Measurements from ENCODE around the gene IFI35.

DNA sequence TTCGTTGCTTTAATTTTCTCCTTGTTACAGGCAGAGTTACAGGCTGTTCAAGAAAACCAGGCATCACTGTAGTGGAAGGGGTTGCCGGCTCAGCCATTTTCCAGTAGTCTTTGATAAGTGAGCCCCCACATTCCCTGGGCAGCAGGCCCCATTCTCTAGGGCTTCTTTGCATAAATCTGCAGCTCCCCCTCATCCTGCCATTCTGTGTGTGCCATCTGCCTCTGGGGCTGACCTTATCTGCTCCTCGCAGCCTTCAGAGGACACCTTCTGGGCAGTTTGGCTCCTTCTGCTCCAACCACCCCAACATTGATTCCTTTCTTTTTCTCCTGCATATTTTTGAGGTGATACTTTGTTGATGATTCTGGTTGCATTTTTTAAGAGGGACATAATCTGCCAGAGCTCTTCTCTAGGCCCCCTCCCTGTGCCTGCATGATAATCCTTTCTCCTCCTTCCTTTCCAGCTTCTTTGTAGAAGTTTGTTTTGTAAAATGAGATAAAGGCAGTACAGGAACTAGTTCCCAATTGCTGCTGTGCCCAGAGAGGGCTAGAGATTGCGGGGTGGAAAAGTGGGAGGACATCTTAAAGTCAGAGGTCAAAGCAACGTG lies 35.5 kb downstream of the IFI35 start:
- TF ChIP-seq SNAI2 (CRISPR knock-in tag; IDR thresholded peaks at IDR 0.05) = no peak
- TF ChIP-seq, protein P1, sequence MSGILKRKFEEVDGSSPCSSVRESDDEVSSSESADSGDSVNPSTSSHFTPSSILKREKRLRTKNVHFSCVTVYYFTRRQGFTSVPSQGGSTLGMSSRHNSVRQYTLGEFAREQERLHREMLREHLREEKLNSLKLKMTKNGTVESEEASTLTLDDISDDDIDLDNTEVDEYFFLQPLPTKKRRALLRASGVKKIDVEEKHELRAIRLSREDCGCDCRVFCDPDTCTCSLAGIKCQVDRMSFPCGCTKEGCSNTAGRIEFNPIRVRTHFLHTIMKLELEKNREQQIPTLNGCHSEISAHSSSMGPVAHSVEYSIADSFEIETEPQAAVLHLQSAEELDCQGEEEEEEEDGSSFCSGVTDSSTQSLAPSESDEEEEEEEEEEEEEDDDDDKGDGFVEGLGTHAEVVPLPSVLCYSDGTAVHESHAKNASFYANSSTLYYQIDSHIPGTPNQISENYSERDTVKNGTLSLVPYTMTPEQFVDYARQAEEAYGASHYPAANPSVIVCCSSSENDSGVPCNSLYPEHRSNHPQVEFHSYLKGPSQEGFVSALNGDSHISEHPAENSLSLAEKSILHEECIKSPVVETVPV (CRISPR knock-in tag; IDR thresholded peaks at IDR 0.05) = no peak
- TF ChIP-seq ARNTL (CRISPR knock-in tag; IDR thresholded peaks at IDR 0.05; ENCODE audit: borderline replicate concordance, low read depth) = no peak
- no peak for TF ChIP-seq CSDC2 (CRISPR knock-in tag; IDR thresholded peaks at IDR 0.05)
- no peak for TF ChIP-seq ZFP30 (CRISPR knock-in tag; IDR thresholded peaks at IDR 0.05)
- TF ChIP-seq TOX (CRISPR knock-in tag; IDR thresholded peaks at IDR 0.05; ENCODE audit: borderline replicate concordance) = no peak
- TF ChIP-seq, protein P2, sequence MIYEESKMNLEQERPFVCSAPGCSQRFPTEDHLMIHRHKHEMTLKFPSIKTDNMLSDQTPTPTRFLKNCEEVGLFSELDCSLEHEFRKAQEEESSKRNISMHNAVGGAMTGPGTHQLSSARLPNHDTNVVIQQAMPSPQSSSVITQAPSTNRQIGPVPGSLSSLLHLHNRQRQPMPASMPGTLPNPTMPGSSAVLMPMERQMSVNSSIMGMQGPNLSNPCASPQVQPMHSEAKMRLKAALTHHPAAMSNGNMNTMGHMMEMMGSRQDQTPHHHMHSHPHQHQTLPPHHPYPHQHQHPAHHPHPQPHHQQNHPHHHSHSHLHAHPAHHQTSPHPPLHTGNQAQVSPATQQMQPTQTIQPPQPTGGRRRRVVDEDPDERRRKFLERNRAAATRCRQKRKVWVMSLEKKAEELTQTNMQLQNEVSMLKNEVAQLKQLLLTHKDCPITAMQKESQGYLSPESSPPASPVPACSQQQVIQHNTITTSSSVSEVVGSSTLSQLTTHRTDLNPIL (CRISPR knock-in tag; IDR thresholded peaks at IDR 0.05; ENCODE audit: low read depth) = no peak
- no peak for TF ChIP-seq RARB (CRISPR knock-in tag; IDR thresholded peaks at IDR 0.05)
- TF ChIP-seq TCF4 (CRISPR knock-in tag; IDR thresholded peaks at IDR 0.05; ENCODE audit: borderline replicate concordance) = no peak
- TF ChIP-seq ZNF70 (CRISPR knock-in tag; IDR thresholded peaks at IDR 0.05) = no peak
- TF ChIP-seq GLIS3 (CRISPR knock-in tag; IDR thresholded peaks at IDR 0.05) = no peak
- no peak for TF ChIP-seq PATZ1 (CRISPR knock-in tag; IDR thresholded peaks at IDR 0.05; ENCODE audit: borderline replicate concordance)

All from SK-N-SH treated with all-trans-retinoic acid at 6 μM for 48 hours (cell line).